Activated CD8-positive, alpha-beta memory T cell treated with anti-CD3 and anti-CD28 coated beads for 4 hours (primary cell): ENCODE results near the gene WASF2.
"Not testable (repeated sequence)": the region's sequence is repeated elsewhere in the genome, so short reads cannot be mapped to it uniquely, and the experiment has no call there.

Experiments
- DNase-seq, 2 donors: peaks; one replicate each; pipeline ENCODE4 v3.0.0-alpha.2; 2020; ENCODE audit warnings: low read depth in 2 of 2

Gene WASF2

GRCh38 chr1:27398405-27399149 lies 91.4 kb downstream of the WASF2 start:
- no peak for DNase-seq

DNA sequence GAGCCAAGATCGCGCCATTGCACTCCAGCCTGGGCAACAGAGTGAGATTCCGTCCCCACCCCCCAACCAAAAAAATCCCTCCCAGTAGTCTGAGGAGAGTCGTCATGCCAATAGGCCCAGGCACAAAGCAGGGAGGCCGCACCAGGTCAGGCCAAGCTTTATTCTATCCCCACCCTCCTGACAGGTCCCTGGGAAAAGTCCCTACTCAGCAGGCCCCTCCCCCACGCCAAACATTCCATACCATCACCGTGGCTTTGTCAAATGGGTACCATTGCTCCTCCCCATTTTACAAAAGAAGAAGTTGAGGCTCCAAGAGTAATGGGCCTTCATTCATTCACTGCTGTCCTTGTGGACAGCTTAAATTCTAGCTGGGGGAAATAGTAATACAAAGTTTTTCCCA lies 92.2 kb downstream of the WASF2 start:
- DNase-seq = no peak

DNA sequence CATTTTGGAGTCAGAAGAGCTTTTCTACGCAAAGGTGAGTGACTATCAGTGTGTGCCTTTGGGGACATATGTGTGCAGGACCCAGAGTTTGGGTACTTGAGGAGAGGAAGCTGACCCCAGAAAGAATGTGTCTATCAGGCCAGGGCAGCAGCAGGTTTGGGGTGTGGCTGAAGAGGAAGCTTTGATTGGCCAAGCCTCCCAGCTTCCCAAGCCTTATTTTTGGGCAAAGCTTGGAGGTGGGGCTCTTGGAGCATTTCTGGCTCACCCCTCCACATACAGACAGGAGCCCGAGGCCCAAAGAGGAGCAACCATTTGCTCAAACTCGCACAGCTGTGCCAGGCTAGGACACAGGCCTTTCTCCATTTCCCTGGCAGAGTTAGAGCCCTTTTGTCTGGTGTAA lies 92.9 kb downstream of the WASF2 start:
- no peak for DNase-seq

- DNase-seq = peak; percentile 50 to 60
Observed at GRCh38 chr1:27395441-27396195, 94.3 kb downstream of the WASF2 start.

DNA sequence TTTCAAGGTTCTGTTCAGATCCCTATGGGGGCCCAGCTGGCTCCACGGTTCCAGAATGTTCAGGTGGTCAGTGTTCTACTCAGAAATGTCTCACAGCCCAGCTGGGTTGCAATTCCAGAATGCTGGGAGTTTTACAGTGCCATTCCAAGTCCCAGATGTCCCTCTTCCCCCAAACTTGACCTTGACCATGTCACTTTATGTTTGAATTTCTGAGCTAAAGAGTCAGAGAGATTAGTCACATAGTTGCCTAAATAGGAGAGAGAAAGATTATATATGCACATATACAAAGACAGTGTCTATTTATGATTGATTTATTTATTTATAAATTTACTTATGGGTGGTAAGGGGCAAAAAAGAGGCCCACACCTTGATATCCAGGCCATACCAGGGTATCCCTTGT lies 95.0 kb downstream of the WASF2 start:
- no peak for DNase-seq

DNA sequence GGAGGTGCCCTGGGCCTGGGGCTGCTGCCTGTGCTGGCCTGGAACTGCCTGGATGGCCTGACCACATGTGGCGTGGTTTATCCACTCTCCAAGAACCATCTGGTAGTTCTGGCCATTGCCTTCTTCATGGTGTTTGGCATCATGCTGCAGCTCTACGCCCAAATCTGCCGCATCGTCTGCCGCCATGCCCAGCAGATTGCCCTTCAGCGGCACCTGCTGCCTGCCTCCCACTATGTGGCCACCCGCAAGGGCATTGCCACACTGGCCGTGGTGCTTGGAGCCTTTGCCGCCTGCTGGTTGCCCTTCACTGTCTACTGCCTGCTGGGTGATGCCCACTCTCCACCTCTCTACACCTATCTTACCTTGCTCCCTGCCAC lies 95.7 kb downstream of the WASF2 start:
- DNase-seq = no peak

DNA sequence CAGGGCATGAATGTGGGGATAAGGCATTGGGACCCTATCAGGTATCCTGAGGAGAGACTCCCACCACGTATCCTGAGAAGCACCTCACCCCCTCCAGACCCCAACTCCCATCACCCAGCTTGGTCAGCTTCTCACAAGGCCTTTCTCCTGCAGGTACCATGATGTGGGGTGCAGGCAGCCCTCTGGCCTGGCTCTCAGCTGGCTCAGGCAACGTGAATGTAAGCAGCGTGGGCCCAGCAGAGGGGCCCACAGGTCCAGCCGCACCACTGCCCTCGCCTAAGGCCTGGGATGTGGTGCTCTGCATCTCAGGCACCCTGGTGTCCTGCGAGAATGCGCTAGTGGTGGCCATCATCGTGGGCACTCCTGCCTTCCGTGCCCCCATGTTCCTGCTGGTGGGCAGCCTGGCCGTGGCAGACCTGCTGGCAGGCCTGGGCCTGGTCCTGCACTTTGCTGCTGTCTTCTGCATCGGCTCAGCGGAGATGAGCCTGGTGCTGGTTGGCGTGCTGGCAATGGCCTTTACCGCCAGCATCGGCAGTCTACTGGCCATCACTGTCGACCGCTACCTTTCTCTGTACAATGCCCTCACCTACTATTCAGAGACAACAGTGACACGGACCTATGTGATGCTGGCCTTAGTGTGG lies 96.2 kb downstream of the WASF2 start:
- DNase-seq = no peak

GRCh38 chr1:27392778-27393635 lies 97.0 kb downstream of the WASF2 start:
- no peak for DNase-seq

DNA sequence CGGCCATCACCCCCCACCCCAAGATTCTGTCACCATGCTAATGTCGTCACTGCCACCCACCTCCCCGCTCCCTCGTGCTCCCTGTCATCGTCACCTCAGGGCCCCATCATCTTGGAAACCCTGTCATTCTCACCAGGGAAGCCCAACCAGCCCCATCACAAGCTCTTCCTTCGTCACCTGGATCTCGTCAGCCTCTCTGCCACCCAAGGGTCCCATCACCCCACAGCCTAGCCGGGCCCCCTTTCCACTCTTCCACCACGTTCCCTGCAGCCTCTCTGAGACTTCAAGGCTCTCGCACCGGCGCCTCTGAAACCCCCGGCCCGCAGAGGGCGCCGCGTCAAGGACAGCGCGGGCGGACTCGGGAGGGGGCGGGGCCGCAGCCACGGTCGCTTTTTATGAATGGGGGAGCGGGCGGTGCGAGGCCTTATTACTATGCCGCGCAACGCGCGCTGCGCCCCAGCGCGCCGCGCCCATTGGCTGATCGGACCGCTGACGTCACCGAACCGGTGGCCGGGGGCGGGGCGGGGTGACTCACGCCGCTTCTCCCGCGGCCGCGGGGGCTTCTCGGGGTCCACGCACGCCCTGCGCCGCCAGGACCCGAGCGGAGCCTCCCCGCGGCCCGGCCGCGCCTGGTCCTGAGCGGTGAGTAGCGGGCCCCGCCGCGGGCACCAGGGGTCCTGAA lies 97.7 kb downstream of the WASF2 start, which contains the start of gene GPR3:
GPR3 (plus strand) TSS at position 527 of the 682 bp plus-strand sequence. CDS start 1,177 bp downstream, outside the sequence.
- DNase-seq = peak; percentile 86 to 89

DNA sequence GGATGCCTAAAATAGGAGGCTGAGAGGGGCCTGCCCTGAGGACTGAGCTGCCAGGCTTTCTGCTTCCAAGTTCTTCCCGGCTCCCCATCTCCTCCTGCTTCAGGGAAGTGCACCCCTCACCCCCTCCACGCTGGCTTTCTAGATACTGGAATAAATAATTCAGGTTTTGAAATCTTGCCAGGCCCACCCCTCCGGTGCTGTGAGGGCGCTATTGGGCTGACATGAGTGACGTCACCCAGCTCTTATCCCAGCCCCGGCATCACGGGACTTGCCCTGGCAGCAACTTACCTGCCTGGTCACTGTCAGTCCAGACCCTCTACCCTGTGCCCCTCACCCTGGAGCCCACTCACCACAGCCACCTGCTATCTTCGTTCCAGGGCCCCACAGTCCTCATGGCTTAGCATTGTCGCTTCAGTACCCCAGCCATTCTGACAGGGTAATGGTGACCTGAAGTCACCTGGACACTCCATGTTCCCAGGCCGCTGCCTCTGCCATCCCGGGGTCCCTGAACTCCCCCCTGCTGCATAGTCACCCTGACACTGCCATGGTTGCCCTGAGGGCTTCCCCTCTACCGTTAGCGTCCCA lies 98.4 kb downstream of the WASF2 start:
- no peak for DNase-seq

GRCh38 chr1:27388337-27389005 lies 101.5 kb downstream of the WASF2 start:
- DNase-seq = peak; percentile 44 to 46

DNA sequence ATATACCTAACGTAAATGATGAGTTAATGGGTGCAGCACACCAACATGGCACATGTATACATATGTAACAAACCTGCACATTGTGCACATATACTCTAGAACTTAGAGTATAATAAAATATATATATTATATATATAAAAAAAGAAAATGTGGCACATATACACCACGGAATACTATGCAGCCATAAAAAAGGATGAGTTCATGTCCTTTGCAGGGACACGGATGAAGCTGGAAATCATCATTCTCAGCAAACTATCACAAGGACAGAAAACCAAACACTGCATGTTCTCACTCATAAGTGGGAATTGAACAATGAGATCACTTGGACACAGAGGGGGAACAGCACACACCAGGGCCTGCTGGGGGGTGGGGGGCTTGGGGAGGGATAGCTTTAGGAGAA lies 105.2 kb downstream of the WASF2 start:
- not testable (repeated sequence) for DNase-seq

GRCh38 chr1:27383661-27384060 lies 106.3 kb downstream of the WASF2 start:
- DNase-seq = no peak

- no peak for DNase-seq
Observed at GRCh38 chr1:27383039-27383605, 106.8 kb downstream of the WASF2 start, which contains the start of gene CD164L2. TSS of gene CD164L2 (minus strand) at chr1:27383333. CDS start at chr1:27383239, 94 bp downstream.

- DNase-seq = no peak
Observed at GRCh38 chr1:27381969-27382762, 107.8 kb downstream of the WASF2 start.

DNA sequence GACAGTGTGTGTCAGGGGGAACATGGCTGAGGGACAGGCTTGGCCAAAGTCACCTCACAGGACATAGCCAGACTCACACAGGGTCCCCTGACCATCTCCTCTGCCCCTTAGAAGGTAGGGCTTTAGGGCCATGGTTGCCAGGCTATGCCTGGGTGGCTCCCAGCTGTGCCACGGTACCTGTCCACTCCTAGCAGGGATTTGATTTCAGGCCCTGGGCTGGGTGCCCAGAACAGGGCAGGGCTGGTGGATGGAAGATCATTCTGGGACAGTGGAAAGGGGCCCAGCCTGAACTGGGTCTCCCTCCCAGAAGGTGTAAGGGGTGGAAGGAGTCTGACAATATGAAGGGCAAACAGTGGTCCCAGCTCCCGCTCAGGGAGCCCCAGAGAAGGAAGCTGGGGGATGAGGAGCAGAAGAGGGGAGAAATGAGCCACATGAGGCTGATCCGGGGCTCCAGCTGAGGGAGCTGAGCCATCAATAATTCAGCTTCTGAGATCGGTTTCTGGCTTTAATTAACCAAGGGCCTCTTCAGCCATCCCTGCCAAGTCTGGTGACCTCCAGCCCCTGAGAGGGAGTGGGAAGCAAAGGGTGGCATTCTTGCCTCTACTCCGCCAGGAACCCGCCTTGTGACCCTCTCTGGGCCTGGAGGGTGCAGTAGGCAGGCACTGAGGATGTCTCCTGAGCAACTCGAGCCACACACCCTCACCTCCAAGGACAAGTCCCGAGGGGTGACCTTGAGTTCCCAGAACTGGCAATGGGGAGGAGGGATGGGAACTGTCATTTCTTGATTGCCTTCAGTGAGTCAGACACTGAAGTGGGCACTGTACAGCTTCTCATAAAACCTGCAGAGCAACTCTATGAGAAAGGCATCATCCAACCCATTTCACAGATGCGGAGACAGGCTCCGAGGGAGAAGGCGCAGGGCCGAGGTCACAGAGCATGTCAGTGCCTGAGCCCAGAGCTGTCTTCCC lies 108.9 kb downstream of the WASF2 start:
- DNase-seq = no peak

DNA sequence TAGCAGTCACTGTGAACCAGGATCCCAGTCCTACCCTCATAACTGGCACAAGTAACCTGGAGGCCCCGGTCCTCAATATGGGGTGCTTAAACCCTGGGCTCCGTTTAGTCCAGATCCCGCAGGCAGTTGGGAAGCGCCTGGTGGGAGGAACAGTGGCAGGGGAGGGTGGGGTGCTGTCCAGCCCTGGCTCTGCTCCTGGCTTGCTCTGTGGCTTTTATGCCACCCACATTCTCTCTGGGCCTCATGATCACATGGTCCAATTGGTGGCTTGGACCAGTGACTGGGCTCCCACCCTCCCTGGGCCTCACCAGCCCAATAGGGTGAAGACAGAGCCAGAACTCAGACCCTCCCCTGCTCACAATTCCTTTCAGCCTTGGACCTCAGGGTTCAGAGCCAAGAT lies 109.7 kb downstream of the WASF2 start:
- DNase-seq = no peak
